Measurements from ENCODE around the gene ZGRF1.
"Not testable (repeated sequence)": the region's sequence is repeated elsewhere in the genome, so short reads cannot be mapped to it uniquely, and the experiment has no call there.

ZGRF1 gene

DNA sequence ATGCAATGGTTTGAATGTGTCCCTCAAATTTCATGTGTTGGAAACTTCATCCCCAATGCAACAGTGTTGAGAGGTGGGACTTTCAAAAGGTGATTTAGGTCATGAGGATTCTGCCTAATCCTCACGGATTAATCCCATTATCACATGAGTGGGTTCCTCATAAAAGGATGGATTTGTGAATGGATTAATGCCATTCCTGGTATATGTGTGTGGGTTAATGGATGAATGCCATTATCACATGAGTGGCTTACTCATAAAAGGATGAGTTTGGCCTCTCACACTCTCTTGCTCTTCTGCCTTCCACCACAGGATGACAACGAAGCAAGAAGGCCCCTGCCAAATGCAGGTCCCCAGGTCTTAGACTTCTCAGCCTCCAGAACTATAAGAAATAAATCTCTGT is 90.2 kb downstream of the ZGRF1 start:
- peak; percentile 97 for DNase-seq

- DNase-seq, result no peak
These were observed 91.4 kb downstream of the ZGRF1 start for GRCh38 chr4:112545346-112545745.

DNA sequence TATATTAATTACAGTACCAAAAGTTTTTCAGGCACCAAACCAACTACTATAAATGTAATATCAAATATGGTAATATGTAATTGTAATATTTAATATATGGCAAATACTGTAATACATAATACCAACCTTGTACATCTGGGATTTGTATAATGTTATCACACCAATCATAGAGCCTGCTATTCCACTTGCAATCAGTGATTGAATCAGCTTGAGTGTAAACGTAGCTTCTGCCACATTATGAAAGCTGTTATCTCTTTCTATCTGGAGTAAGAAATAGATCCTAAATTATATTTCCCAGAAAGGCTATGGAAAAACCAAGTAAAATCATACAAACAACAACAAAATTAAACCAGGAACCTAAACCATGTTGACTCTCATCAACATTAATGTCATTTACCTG is 96.0 kb downstream of the ZGRF1 start:
- DNase-seq, result no peak

DNA sequence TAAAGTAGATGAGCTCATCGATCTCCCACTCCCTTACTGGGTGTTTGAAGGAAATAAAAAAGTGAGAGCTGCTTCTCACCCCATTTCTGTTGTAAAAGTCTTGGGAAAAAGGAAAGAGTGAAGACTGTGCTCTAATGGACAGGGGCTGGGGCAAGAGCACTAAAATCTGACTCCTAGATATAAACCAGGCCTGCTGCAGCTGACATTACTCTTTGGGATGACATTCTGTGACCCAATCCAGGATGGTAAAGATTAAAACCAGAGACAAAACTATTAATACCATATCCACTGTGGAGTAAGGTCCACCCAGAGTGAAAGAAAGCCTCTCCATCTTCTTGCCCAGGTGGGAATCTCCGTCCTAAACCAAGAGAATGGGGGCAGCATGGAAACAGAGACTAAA is 100.6 kb downstream of the ZGRF1 start:
- DNase-seq, result no peak

DNA sequence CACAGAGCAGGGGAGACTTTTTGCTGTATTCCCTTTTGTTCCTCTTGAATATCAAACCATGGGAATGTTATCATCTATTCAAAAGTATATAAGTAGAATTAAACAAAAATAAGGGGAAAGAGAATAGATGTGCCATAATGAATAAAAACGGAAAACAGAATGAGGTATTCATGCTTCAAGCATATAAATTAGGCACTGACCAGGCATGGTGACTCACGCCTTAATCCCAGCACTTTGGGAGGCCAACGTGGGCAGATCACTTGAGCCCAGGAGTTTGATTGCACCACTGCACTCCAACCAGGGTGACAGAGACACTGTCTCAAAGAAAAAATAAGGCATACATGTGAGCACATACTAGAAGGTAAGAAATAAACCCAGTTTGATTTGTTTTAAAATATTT is 104.4 kb downstream of the ZGRF1 start:
- no peak for DNase-seq

GRCh38 chr4:112531146-112531545 is 105.6 kb downstream of the ZGRF1 start:
- DNase-seq, result no peak

DNA sequence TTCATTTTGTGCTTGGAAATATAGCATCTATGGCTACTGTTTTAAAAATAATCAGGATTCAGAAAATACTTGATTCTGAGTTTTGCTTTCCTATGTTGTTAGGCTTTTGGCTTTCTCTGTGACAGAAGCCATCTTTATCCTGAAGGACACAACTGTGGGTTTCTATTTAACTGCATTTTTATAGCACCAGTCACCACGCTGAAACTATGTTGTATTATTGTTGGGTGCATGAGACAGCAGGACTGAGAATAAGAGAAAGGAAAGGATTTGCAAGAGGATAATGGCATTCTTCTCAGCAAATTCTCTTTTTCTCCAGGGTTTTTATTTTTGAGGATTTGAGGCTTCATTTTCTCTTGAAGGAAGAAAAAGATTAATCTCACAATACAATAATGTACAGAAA is 110.6 kb downstream of the ZGRF1 start:
- no peak for DNase-seq

DNA sequence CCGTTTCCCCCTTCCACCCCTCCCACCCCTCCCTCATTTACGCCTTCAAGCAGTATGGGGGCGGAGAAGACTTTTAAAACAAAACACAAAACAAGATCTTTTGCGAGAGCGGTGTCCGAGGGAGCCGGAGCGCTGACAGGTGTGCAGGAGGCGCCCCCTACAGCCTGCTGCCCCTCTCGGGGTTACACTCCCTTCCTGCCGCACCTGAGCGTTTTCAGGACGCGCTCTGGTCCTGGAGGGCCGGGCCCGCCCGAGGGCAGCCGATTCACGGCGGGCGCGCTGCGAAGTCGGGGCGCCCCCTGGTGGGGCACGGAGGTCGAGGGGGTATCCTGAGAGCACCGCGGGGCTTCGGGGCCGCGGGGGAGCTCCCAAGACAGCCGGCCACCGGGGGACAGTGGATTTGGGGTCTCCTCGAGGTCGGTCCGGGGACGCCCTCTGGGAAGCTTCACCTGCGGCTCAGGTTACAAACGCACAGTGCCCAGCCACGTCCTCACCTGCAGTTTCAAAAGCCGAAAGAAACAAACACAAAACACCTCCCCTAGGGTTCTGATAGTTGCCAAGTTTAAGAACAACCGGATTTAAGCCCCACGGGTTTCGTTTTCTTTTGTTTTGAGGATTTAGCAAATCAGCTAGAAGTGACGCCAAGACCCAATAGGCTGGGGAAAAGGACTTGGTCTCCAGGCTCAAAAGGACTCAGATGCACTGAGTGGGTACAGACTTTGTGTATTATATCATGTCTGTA is 112.8 kb downstream of the ZGRF1 start:
- peak; percentile 83 for DNase-seq

DNA sequence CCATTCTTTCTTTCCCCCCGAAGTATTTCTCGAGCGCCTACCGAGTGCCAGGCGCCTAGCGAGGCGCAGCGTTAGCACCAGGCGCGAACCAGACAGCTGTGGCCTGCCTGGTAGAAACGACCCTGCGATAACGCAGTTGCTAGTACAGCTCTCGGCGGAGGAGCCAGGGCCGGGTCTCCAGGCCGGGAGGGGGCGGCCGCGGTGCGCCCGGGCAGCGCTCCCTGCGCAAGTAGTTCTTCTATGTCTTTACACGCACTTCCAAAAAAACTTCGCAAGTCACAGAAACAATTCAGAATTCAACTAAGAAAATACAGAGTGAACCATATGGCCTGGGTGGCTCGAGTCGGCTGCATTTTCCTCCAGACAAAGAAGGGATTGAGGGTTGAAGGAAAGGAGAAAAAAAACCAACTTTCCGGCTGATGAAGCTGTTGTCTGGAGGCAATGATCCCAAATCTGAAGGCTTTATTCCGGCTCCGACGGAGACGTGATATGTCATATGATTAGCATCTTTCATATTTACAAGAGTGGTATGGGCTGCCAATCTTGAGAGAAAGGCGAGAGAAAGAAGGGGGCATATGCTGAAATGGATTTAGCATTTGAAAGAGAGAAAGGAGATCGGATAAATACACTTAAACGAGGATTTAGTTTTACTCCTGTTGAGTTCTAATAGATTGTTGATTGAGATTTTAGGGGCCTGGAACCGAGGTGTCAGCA is 113.5 kb downstream of the ZGRF1 start:
- DNase-seq, result peak; percentile 58

- DNase-seq, result not testable (repeated sequence)
These were observed 114.3 kb downstream of the ZGRF1 start for GRCh38 chr4:112522431-112522830.

DNA sequence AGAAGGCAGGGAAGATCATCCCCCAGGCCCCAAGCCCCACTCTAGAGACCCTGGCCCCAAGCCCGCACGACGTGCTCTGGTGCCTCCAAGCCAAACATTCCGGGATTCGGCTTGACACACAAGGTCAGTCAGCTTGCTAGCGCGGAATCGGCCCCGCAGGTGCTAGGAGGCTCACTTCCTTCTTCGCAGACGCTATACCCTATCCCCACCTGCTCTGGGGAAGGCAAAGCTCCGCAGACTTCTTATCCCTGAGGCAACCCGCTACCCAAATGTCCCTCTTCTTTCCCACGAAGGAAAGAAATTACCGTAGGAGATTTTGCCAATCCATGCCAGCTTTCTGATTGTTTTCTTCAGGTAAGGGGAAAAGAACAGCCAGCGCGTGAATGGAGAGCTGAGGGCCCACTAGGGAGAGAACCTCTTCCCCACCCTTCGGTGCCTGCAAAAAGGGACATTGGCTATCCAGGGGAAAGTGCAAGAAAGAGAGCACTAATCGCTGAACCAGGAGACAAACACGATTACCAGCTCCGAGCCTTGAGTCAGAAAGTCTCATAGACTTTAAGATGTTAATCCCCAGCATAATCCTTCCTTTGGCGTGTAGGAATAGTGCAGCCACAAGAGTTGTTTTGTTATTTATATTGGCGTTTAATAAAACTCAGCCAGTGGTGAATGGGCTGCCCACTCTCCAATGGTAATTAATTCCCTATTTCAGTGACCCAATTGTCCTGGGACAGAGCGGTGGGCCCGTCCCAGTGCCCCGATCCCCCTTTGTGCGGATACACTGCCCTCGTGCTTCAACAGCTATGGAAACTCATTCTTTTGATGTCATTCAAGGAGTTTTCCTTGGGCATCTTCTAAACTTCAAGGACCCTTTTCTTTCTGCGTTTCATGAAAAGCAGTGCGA is 115.3 kb downstream of the ZGRF1 start:
- DNase-seq, result peak; percentile 93

DNA sequence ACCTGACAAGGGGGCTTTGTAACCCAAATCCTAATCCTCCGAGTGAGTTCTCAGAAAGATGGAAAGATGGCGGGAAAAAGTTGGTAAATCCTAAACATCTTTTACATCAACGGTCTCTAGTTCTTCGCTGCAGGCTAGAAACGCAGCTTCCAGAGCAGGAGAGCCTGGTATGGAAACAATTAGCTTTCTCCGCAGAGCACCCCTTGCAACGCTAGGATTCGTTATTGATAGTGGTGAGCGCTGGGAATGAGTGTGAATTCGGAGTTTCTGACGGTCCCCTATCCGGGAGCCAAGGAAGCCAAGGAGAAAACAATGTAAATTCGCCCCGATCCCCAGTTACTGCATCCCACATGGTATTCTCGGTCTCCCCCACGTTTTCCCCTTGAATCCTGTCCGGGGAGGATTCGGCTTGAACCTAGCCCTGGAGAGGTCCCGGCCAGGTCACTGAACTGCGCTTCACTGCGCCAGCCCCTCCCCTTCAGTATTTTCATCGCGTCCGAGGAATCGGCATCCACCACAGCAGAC is 116.0 kb downstream of the ZGRF1 start:
- peak; percentile 52 for DNase-seq

- DNase-seq, result peak; percentile 52
These were observed 116.8 kb downstream of the ZGRF1 start for GRCh38 chr4:112519689-112520597.

GRCh38 chr4:112518675-112519074 is 118.0 kb downstream of the ZGRF1 start:
- no peak for DNase-seq

DNA sequence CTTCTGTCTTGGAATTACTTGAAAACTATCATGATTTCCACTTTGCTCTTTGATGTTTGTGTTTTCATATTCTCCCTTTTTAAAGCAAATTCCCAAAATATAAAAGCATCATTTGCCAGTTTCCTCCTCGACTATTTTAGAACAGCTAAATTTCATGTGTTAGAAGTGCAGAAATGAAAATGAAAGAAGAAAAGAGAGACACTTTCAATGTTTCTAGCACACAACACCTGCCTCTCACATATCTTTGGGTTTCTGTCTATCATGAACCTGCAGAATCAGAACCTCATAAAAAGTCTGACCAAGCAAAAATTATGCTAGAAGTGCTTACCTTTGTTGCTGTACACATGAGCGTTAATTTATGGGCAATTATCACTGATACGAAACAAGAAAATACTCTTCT is 118.8 kb downstream of the ZGRF1 start:
- DNase-seq, result no peak

DNA sequence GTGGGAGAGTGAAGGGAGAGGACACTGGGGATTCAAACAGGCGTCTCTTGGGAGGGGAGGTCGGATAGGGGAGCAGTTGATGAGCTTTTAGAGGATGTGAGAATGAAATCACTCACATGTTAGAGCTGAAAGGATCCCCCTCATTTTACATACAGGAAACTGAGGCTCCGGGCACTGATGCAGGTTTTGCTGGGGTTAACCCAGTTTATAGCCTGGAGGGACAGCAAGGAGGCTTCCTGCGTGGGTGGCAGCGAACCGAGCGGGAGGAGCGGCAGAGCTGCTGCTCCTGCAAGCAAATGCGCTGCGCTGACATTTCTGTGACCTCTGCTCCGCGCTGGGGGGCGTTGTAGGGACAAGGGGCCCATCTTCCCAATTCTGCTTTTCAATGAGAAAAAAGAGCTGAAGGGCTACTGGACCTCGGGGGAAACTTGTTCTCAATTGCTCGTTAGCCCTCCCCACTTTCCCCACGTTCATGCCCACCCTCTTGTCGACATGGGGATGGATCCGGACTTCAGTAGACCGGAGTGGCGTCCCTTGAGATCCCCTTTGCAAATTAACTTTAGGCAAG is 119.6 kb downstream of the ZGRF1 start:
- DNase-seq, result no peak

GRCh38 chr4:112516471-112517066 is 120.1 kb downstream of the ZGRF1 start:
- DNase-seq, result peak; percentile 82

GRCh38 chr4:112516066-112516470 is 120.6 kb downstream of the ZGRF1 start, which contains the start of gene NEUROG2:
Gene NEUROG2, minus strand, starts transcription at chr4:112516180. Its CDS starts 705 bp downstream, at chr4:112515475.
- DNase-seq, result no peak

GRCh38 chr4:112515198-112516065 is 121.3 kb downstream of the ZGRF1 start:
- DNase-seq, result peak; percentile 65

DNA sequence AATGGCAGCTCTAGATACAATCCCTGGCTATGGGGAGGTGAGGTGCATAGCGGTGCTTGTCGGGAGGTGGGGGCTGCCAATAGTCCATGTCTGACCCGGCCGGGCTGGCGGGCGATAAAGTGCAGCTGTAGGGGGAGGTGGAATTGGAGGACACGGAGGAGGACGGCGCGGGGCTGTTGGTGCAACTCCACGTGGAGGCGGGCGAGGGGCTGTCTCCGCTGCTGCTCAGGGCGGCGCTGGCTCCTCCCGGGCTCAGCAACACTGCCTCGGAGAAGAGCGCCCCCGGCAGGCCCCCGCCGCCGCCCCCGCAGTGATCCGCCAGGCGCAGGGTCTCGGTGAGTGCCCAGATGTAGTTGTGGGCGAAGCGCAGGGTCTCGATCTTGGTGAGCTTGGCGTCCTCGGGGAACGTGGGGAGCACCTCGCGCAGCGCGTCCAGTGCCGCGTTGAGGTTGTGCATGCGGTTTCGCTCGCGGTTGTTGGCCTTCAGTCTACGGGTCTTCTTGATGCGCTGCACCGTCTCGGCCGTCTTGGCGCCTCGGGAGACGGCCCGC is 122.0 kb downstream of the ZGRF1 start:
- DNase-seq, result peak; percentile 64
